ES-I3 (cell line): ENCODE measurements around the gene RNF115.

Experiments used
- H3K36me3 ChIP-seq: 2 replicates; pipeline ENCODE4 v1.6.1; 2013; ENCODE audit warnings: mild to moderate bottlenecking, low read length, control low read depth, moderate library complexity; ENCODE audit not compliant: insufficient read depth
- H3K4me1 ChIP-seq: 2 replicates; pipeline ENCODE4 v1.6.1; 2013; ENCODE audit warnings: mild to moderate bottlenecking, control low read depth, low read length; ENCODE audit not compliant: insufficient read depth
- H3K9ac ChIP-seq: 2 replicates; pipeline ENCODE4 v1.6.1; 2013; ENCODE audit warnings: low read depth, mild to moderate bottlenecking, low read length, moderate library complexity
- H3K9me3 ChIP-seq: 2 replicates; pipeline ENCODE4 v1.6.1; 2013; ENCODE audit warnings: mild to moderate bottlenecking, low read length, moderate library complexity; ENCODE audit not compliant: control insufficient read depth, insufficient read depth

RNF115 gene

DNA sequence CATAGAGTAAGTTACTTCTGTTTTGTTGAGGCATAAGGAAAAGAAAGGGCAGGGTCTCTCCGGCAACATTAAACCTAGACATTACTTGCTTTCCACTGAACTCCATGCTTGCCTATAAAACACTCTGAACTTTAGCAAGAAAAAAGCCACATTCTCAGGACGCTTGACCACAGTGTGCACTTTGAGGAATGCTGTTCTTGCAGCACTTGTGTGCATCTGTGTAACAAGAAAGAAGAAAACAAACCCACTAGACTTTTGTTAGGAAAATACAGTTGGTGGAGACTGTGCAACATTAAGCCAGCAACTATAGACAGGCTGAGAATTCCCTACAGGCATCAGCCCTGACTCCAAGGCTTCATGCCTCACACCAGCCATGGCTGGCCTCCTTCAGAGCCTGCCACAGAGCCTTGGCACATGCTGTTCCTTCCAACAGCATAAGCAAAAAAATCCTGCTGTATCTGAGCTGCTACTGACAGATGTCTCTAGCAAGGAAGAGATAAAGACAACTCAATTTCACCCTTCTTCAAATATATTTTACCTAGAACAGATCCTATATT is 122.5 kb downstream of the RNF115 start:
- no peaks in the 10 kb centered on the region for H3K9me3 ChIP-seq
- no peaks in the 10 kb centered on the region for H3K4me1 ChIP-seq
- no peak overlapping the region for H3K9ac ChIP-seq
- H3K36me3 ChIP-seq: no peaks in the 10 kb centered on the region

- Histone ChIP-seq H3K36me3 (no peaks in the 10 kb centered on the region), H3K9ac (no peak overlapping the region), H3K9me3 (no peaks in the 10 kb centered on the region), H3K4me1 (no peaks in the 10 kb centered on the region)
Measured at GRCh38 chr1:145696630-145696960, 127.3 kb downstream of the RNF115 start.

DNA sequence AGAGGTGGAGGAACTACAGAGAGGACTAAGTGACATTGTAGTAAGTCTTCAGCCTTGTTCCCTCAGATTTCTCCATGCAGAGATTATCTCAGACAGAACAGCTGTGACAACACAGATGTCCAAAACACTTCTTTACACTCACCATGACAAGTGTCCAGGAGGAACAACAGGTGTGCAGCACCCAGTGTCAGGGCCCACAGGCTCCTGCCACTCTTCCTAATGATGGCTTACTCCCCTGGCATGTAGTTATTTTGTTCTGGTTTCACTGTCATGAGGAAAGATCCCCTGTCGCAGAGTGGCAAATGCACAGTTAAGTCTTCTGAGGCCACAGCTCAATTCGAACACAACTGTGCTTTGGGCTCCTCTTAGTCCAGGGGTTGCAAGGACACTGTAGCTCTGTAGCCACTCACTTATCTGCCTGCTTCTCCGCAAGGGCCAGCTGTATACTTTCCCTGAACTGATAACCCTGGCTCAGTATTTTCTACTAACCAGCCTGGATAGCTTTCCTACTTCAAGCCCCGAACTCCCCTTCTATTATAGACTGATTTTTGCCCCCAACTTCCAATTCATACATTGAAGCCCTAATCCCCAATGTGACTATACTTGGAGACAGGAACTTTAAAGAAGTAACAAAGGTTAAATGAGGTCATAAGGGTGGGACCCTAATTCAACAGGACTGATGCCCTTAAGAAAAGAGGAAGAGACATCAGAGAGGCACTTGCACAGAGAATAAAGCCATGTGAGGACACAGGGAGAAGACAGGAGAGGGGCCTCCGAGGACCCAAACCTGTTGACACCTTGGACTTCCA is 127.9 kb downstream of the RNF115 start:
- no peaks in the 10 kb centered on the region for H3K9me3 ChIP-seq
- H3K9ac ChIP-seq: no peak overlapping the region
- H3K36me3 ChIP-seq: no peaks in the 10 kb centered on the region
- no peaks in the 10 kb centered on the region for H3K4me1 ChIP-seq

GRCh38 chr1:145692785-145693443 is 131.0 kb downstream of the RNF115 start:
- no peaks in the 10 kb centered on the region for H3K36me3 ChIP-seq
- no peak overlapping the region for H3K9ac ChIP-seq
- no peaks in the 10 kb centered on the region for H3K9me3 ChIP-seq
- no peaks in the 10 kb centered on the region for H3K4me1 ChIP-seq

DNA sequence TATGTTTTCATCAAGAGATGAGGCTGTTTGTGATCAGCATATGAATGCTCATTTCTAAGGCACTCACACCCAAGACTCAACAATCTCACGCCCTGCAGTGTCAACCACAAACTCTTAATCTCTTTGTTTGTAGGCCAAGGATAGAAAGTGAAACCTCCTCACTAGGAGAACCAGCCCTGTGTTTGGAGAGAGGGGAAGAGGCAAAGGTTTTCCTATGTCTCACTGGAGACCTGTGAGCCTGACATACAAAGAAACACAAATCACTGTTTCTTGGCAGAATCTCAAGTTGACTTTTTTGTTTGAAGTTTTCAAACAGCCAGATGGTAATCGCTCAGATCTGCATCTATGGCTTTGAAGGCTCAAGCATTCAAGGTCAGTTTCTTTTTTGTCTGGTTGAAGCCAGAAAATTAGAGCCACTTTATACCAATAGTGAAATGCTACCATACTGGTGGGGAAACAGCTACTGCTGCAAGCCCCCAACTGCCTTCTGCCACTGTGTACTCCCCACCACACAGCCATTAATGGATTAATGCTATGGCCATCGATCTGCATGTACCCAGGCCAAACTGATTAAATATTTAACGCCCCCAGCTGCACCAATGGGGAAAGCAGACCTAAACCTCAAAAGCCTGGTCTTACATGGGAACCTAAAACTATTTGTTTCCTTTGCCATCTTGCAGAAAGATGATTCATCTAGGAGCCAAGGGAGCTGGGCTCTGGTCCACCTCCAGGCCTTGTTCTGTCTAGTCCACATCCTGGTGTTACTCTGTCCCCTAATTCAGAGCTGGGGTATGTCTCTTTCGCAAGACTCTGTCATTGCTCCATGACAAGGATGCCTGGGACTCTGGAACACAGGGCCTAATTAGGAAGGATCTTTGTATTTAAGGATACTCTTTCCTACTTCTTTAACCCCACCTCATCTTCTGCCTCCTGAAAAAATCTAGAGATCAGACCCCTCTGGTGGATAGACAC is 133.0 kb downstream of the RNF115 start:
- Histone ChIP-seq H3K9me3 (no peaks in the 10 kb centered on the region), H3K4me1 (no peaks in the 10 kb centered on the region), H3K9ac (no peak overlapping the region), H3K36me3 (no peaks in the 10 kb centered on the region)

DNA sequence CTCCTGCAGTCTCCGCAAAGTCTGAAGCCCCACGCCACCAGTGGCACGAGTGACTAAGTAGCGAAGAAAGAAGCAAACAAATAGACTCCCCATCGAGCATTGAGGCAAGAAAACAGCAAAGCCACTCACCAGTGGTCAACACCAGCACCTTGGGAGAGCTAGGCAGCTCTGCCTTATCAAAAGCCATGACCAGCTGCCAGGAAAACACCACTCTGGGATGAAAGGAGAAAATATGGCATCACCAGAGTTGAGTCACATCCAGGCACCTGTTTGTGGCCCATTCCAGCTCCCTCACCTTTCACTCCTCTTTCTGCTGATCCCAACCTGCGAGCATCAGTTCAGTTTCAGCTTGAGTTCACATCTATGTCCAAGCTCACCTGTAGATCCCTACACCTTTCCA is 134.0 kb downstream of the RNF115 start:
- Histone ChIP-seq H3K36me3 (no peaks in the 10 kb centered on the region), H3K9me3 (no peaks in the 10 kb centered on the region), H3K9ac (no peak overlapping the region), H3K4me1 (no peaks in the 10 kb centered on the region)

DNA sequence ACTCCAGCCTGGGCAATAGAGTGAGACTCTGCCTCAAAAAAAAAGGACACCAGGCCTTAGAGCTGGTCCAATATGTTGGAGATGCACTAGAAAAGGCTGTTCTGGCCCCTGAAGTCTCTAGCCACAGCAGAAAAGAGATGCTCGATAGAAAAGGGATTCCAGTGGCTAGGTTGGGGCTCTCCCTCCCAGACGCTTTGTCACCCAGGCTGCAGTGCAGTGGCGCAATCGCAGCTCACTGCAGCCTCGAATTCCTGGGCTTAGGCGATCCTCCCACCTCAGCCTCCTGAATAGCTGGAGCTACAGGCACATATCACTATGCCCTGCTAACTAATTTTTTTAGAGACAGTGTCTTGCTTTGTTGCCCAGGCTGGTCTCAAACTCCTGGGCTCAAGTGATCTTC is 135.0 kb downstream of the RNF115 start:
- H3K4me1 ChIP-seq: no peaks in the 10 kb centered on the region
- H3K9ac ChIP-seq: no peak overlapping the region
- no peaks in the 10 kb centered on the region for H3K9me3 ChIP-seq
- no peaks in the 10 kb centered on the region for H3K36me3 ChIP-seq
